GM12878 (cell line): ENCODE measurements around the gene TMEM214. TPM values are rescaled to one million over a fixed set of nuclear protein-coding genes. Genes with fewer than 3 reads are reported as not detected.

Source experiments
- ATAC-seq: fragments of 200-7000 bp; cut with Tn5 transposase; 3 replicates; pipeline ENCODE4 v1.9.1; 2020; ENCODE audit warnings: mild to moderate bottlenecking, moderate library complexity
- BruUV-seq: library from RNA; stranded (reverse); fragments of 400-500 nt; replicated peaks from 2 replicates; lab custom pipeline; 2021; lab: Mats Ljungman, UMichigan
- CTCF ChIA-PET: fragments of 300-600 bp; sonication (Branson Sonifier 250); formaldehyde crosslinking; extraction: SDS; loops from one replicate; lab custom pipeline; 2021; ENCODE audit warnings: inconsistent platforms; lab: Yijun Ruan, JAX
- POLR2A ChIA-PET: fragments of 350-600 bp; formaldehyde crosslinking; extraction: SDS; loops from one replicate; lab custom pipeline; 2021; ENCODE audit warnings: inconsistent platforms; lab: Charles Lee
- RAD21 ChIA-PET: fragments of 300-600 bp; sonication (Branson Sonifier 250); formaldehyde crosslinking; loops from one replicate; lab custom pipeline; 2023; ENCODE audit warnings: antibody characterized with exemption; ENCODE audit not compliant: unreplicated experiment; lab: Charles Lee
- SMC1A ChIA-PET: fragments of 300-600 bp; sonication (Branson Sonifier 250); formaldehyde crosslinking; loops from one replicate; lab custom pipeline; 2023; ENCODE audit not compliant: unreplicated experiment, uncharacterized antibody; lab: Charles Lee
- DNase-seq: peaks from one replicate; pipeline ENCODE4 v3.0.0-alpha.2; 2011; ENCODE audit warnings: low read depth, low spot score
- FAIRE-seq: peaks from 3 replicates; lab custom pipeline; 2011; peaks lifted over from hg19 to GRCh38; lab: Jason Lieb, UNC
- H2AFZ ChIP-seq: 2 replicates; pipeline ENCODE4 v1.6.0; 2011; ENCODE audit warnings: low read depth, low read length, control low read depth; ENCODE audit not compliant: control insufficient read depth
- H3K27ac ChIP-seq: 2 replicates; pipeline ENCODE4 v1.5.1; 2011; ENCODE audit warnings: control low read depth; ENCODE audit not compliant: control insufficient read depth, insufficient read depth
- H3K27me3 ChIP-seq, 2 experiments: replicated peaks in 1 of 2; 2 replicates each; pipeline versions ENCODE4 v1.6.0 to v1.6.1; 2011; ENCODE audit warnings: low read length in 1 of 2; ENCODE audit not compliant: control insufficient read depth in 2 of 2, insufficient read depth in 2 of 2
- H3K36me3 ChIP-seq, 2 experiments: 2 replicates each; pipeline ENCODE4 v1.5.1; 2011; ENCODE audit warnings: low read length in 1 of 2; ENCODE audit not compliant: control insufficient read depth in 2 of 2, insufficient read depth in 2 of 2
- H3K4me1 ChIP-seq: 2 replicates; pipeline ENCODE4 v1.6.1; 2011; ENCODE audit warnings: mild to moderate bottlenecking, low read length, moderate library complexity, mixed read lengths; ENCODE audit not compliant: control insufficient read depth, insufficient read depth
- H3K4me2 ChIP-seq: 2 replicates; pipeline ENCODE4 v1.6.0; 2011; ENCODE audit warnings: control low read depth; ENCODE audit not compliant: control insufficient read depth, insufficient read depth
- H3K4me3 ChIP-seq: fragments of 200-600 bp; sonication (generic); 2 replicates; pipeline ENCODE4 v1.5.1; 2016
- H3K79me2 ChIP-seq: 2 replicates; pipeline ENCODE4 v1.6.0; 2011; ENCODE audit warnings: low read length; ENCODE audit not compliant: control insufficient read depth, insufficient read depth
- H3K9ac ChIP-seq: 2 replicates; pipeline ENCODE4 v1.8.0; 2011; ENCODE audit warnings: low read length, control low read depth, mixed read lengths; ENCODE audit not compliant: control insufficient read depth, insufficient read depth
- H3K9me3 ChIP-seq: replicated peaks from 3 replicates; pipeline ENCODE4 v1.5.1; 2011; ENCODE audit warnings: mild to moderate bottlenecking, low read length; ENCODE audit not compliant: control insufficient read depth, insufficient read depth
- H4K20me1 ChIP-seq: 2 replicates; pipeline ENCODE4 v1.6.0; 2011; ENCODE audit not compliant: control insufficient read depth, insufficient read depth
- CBX3 ChIP-seq: fragments of 200-600 bp; sonication (generic); IDR thresholded peaks from 2 replicates; pipeline ENCODE4 v1.6.1; 2016; ENCODE audit warnings: low read depth, borderline replicate concordance
- CEBPB ChIP-seq, 2 experiments: fragments of 150-350 bp in 1 of 2; IDR thresholded peaks; 2 replicates each; pipeline ENCODE4 v1.6.1; 2012 to 2014; ENCODE audit warnings: low read depth in 2 of 2, low read length in 2 of 2, borderline replicate concordance in 1 of 2, inconsistent platforms in 1 of 2
- DPF2 ChIP-seq: fragments of 450-650 bp; IDR thresholded peaks from 2 replicates; pipeline ENCODE4 v1.6.1; 2017; ENCODE audit warnings: mild to moderate bottlenecking
- EP300 ChIP-seq, 2 experiments: fragments of 150-350 bp in 1 of 2; IDR thresholded peaks; 2 replicates each; pipeline ENCODE4 v1.6.1; 2011 to 2012; ENCODE audit warnings: low read depth in 2 of 2, low read length in 2 of 2, borderline replicate concordance in 1 of 2, improper control_type of control experiment in 1 of 2, inconsistent platforms in 1 of 2; ENCODE audit not compliant: control insufficient read depth in 1 of 2
- ESRRA ChIP-seq: IDR thresholded peaks from 2 replicates; pipeline ENCODE4 v1.6.1; 2012; ENCODE audit warnings: mild to moderate bottlenecking, low read length, improper control_type of control experiment
- MTA3 ChIP-seq: IDR thresholded peaks from 2 replicates; pipeline ENCODE4 v1.6.1; 2012; ENCODE audit warnings: low read length, inconsistent platforms, borderline replicate concordance
- MYC ChIP-seq: IDR thresholded peaks from 2 replicates; pipeline ENCODE4 v1.6.1; 2011; ENCODE audit warnings: mild to moderate bottlenecking, low read length, moderate library complexity, inconsistent platforms; ENCODE audit not compliant: insufficient read depth, insufficient replicate concordance, insufficient read length, severe bottlenecking
- NFYB ChIP-seq: IDR thresholded peaks from 2 replicates; pipeline ENCODE4 v1.6.1; 2011; ENCODE audit warnings: low read depth, mild to moderate bottlenecking, low read length, improper control_type of control experiment, moderate library complexity; ENCODE audit not compliant: insufficient read depth
- RCOR1 ChIP-seq: conservative IDR thresholded peaks from 2 replicates; pipeline ENCODE4 v1.6.1; 2012; ENCODE audit warnings: low read depth, low read length, improper control_type of control experiment
- ZNF384 ChIP-seq: IDR thresholded peaks from 2 replicates; pipeline ENCODE4 v1.6.1; 2012; ENCODE audit warnings: low read depth, mild to moderate bottlenecking, low read length, improper control_type of control experiment, borderline replicate concordance
- ZNF687 ChIP-seq: fragments of 450-650 bp; IDR thresholded peaks from 2 replicates; pipeline ENCODE4 v1.6.1; 2017; ENCODE audit warnings: mild to moderate bottlenecking, moderate library complexity
- WGBS: methylation state at CpG from one replicate; pipeline ENCODE4 v1.1.6; 2016; ENCODE audit warnings: low lambda C conversion rate; ENCODE audit not compliant: insufficient replicate concordance, insufficient coverage; ENCODE audit errors: missing lambda C conversion rate; 5-methylcytosine and 5-hydroxymethylcytosine counted together
- in situ Hi-C: fragments of 300-500 bp; cut with MboI; formaldehyde crosslinking; loops from 9 replicates; pipeline ENCODE4 v1.14.3; 2018; ENCODE audit warnings: mixed read lengths
- intact Hi-C: fragments of 100-400 bp; cut with micrococcal nuclease; formaldehyde crosslinking; loops from one replicate; pipeline ENCODE4 v1.14.2; 2022; ENCODE audit not compliant: unreplicated experiment
- polyA plus RNA-seq, 11 experiments: library from polyadenylated mRNA; depleted of rRNA in 4 of 11; unstranded in 6 of 11; stranded (reverse) in 5 of 11; fragments of >200 nt; fragmentation: Nextera tagmentation in 4 of 11; fragmentation: Illumina TruSeq in 1 of 11; extraction: Ambion mirVana in 4 of 11; extraction: Trizol in 1 of 11; gene quantifications; 1 replicate in 1 of 11; 2 replicates in 10 of 11; pipeline versions ENCODE4 v1.2.1 to v1.2.3, GENCODE V29; 2011 to 2016; ENCODE audit warnings: inconsistent platforms in 2 of 11, missing spikeins in 2 of 11, low read depth in 1 of 11
- total RNA-seq, 4 experiments: library from RNA; depleted of rRNA in 3 of 4; stranded (reverse); fragments of >200 nt in 3 of 4; fragmentation: Illumina TruSeq in 1 of 4; extraction: Trizol in 1 of 4; gene quantifications; 2 replicates each; pipeline versions ENCODE4 v1.2.1 to v1.2.3, GENCODE V29; 2013 to 2021
- TF ChIP-seq, protein P1 (sequence below): IDR thresholded peaks from 2 replicates; pipeline ENCODE4 v1.6.1; 2011; ENCODE audit warnings: borderline replicate concordance, low read depth, mild to moderate bottlenecking, moderate library complexity, mixed read lengths, low read length; ENCODE audit not compliant: insufficient read depth; ENCODE audit errors: extremely low read length

Gene TMEM214
- total and polyA plus RNA-seq, 10 of the 15 experiments (the other 5 are each of a cell fraction or from before 2014, with no cell fraction given): 10.4 to 79.2 (median 45.0) TPM

- no peaks in the 10 kb centered on the region for H3K9me3 ChIP-seq
- ChIA-PET SMC1A (no interaction called here), RAD21 (no interaction called here), CTCF (interaction anchor here (1.0 to 2.5 kb wide), 3 partner anchors 11 to 273 kb away, joined by 3 to 8 read pairs (median 4); no protein-coding TSS in a partner anchor), POLR2A (no interaction called here)
- TF ChIP-seq MTA3 (no peak), CBX3 (no peak), RCOR1 (no peak), CEBPB (IDR thresholded peaks at IDR 0.05; ENCODE audit: borderline replicate concordance in 1 of 2, low read depth in 2 of 2, low read length in 2 of 2) (no peak), MYC (no peak), ZNF687 (no peak), DPF2 (no peak), EP300 (IDR thresholded peaks at IDR 0.05; ENCODE audit: borderline replicate concordance in 1 of 2, control insufficient read depth in 1 of 2, low read depth in 2 of 2, low read length in 2 of 2) (no peak), ZNF384 (no peak), NFYB (no peak), ESRRA (no peak)
- TF ChIP-seq, protein P1, sequence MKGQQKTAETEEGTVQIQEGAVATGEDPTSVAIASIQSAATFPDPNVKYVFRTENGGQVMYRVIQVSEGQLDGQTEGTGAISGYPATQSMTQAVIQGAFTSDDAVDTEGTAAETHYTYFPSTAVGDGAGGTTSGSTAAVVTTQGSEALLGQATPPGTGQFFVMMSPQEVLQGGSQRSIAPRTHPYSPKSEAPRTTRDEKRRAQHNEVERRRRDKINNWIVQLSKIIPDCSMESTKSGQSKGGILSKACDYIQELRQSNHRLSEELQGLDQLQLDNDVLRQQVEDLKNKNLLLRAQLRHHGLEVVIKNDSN: no peak
- no peaks in the 10 kb centered on the region for H3K79me2 ChIP-seq
- ATAC-seq (no peak), FAIRE-seq (no peak), DNase-seq (no peak)
- H3K4me1 ChIP-seq: peaks cover 4% of the 10 kb centered on the region; the same call in 1 of the 2 replicates
- no peaks in the 10 kb centered on the region for H3K36me3 ChIP-seq
- H2AFZ ChIP-seq: no peak overlapping the region
- intact Hi-C loops: no loop called here
- no TSS peak for BruUV-seq
- no peak overlapping the region for H3K9ac ChIP-seq
- H3K27ac ChIP-seq: no peak overlapping the region
- H3K4me2 ChIP-seq: no peak overlapping the region
- H3K27me3 ChIP-seq: no peaks in the 10 kb centered on the region; a peak in 1 of 4 replicates
- H3K4me3 ChIP-seq: no peak overlapping the region
- H4K20me1 ChIP-seq: no peaks in the 10 kb centered on the region
- WGBS: 39% methylated on average over 6 of the region's 6 CpGs
- in situ Hi-C loops: no loop called here
These were observed 26.0 kb upstream of the TMEM214 start for GRCh38 chr2:27006602-27007415.
